ENCODE measurements around the gene GABRG3. TPM values are rescaled to one million over a fixed set of nuclear protein-coding genes. Genes with fewer than 3 reads are reported as not detected.

The GABRG3 gene
- total and polyA plus RNA-seq, 4 donors = 0.02 to 0.19 TPM; not detected in 2

GRCh38 chr15:27235681-27236080 lies 264.7 kb downstream of the GABRG3 start (continued):
- TF ChIP-seq CTCF (IDR thresholded peaks at IDR 0.05; ENCODE audit: low read depth, low read length, missing input control) (no peak), FOXA2 (IDR thresholded peaks at IDR 0.05) (no peak), SP1 (IDR thresholded peaks at IDR 0.05) (no peak)

- no peak overlapping the region for H3K4me3 ChIP-seq (ENCODE audit: low read depth in 1 of 3, low read length in 3 of 3)
- no peaks in the 10 kb centered on the region for H3K9me3 ChIP-seq (ENCODE audit: control insufficient read depth in 4 of 4, low read length in 3 of 4)
- no peak for TF ChIP-seq GABPA (IDR thresholded peaks at IDR 0.05 in 1 of 2, conservative IDR thresholded peaks at IDR 0.05 in 1 of 2)
- no peak for TF ChIP-seq TAF1 (conservative IDR thresholded peaks at IDR 0.05)
- TF ChIP-seq SP1 (IDR thresholded peaks at IDR 0.05) = no peak
- no peaks in the 10 kb centered on the region for H3K4me1 ChIP-seq (ENCODE audit: control insufficient read depth in 4 of 4, insufficient read depth in 4 of 4, low read length in 3 of 4)
- no peak overlapping the region for H3K27ac ChIP-seq (ENCODE audit: low read depth in 1 of 2, low read length in 2 of 2)
- no peak overlapping the region for H3K9ac ChIP-seq (ENCODE audit: low read depth in 1 of 2, low read length in 2 of 2)
- DNase-seq (ENCODE audit: low spot score) = no peak
- WGBS = 39% methylated on average over 7 of the region's 7 CpGs
- no peaks in the 10 kb centered on the region for H3K36me3 ChIP-seq (ENCODE audit: control insufficient read depth in 4 of 4, insufficient read depth in 3 of 4, low read depth in 1 of 4, low read length in 3 of 4)
- H3K27me3 ChIP-seq (ENCODE audit: control insufficient read depth in 4 of 4, insufficient read depth in 4 of 4, low read length in 3 of 4) = peaks cover 0 to 4% (median 0%) of the 10 kb centered on the region in 4 donors
Observed at GRCh38 chr15:27237319-27237939, 266.4 kb downstream of the GABRG3 start.

GRCh38 chr15:27238209-27238608 lies 267.2 kb downstream of the GABRG3 start:
- peaks cover 0 to 4% (median 0%) of the 10 kb centered on the region in 4 donors for H3K27me3 ChIP-seq (ENCODE audit: control insufficient read depth in 4 of 4, insufficient read depth in 4 of 4, low read length in 3 of 4)
- no peak for DNase-seq (ENCODE audit: low spot score)
- TF ChIP-seq TAF1 (conservative IDR thresholded peaks at IDR 0.05) (no peak), HNF4G (IDR thresholded peaks at IDR 0.05) (no peak), REST (IDR thresholded peaks at IDR 0.05) (no peak), RAD21 (IDR thresholded peaks at IDR 0.05) (no peak), YY1 (IDR thresholded peaks at IDR 0.05) (no peak), CTCF (IDR thresholded peaks at IDR 0.05; ENCODE audit: low read depth, low read length, missing input control) (no peak), FOXA1 (IDR thresholded peaks at IDR 0.05) (no peak), FOXA2 (IDR thresholded peaks at IDR 0.05) (no peak), HNF4A (conservative IDR thresholded peaks at IDR 0.05) (no peak)
- H3K9me3 ChIP-seq (ENCODE audit: control insufficient read depth in 4 of 4, low read length in 3 of 4) = no peaks in the 10 kb centered on the region
- 66% methylated on average over 12 of the region's 12 CpGs for WGBS
- H3K36me3 ChIP-seq (ENCODE audit: control insufficient read depth in 4 of 4, insufficient read depth in 3 of 4, low read depth in 1 of 4, low read length in 3 of 4) = no peaks in the 10 kb centered on the region
- no peak overlapping the region for H3K4me3 ChIP-seq (ENCODE audit: low read depth in 1 of 3, low read length in 3 of 3)
- no peak overlapping the region for H3K9ac ChIP-seq (ENCODE audit: low read depth in 1 of 2, low read length in 2 of 2)
- H3K27ac ChIP-seq (ENCODE audit: low read depth in 1 of 2, low read length in 2 of 2) = no peak overlapping the region
- H3K4me1 ChIP-seq (ENCODE audit: control insufficient read depth in 4 of 4, insufficient read depth in 4 of 4, low read length in 3 of 4) = no peaks in the 10 kb centered on the region

Data from liver (tissue), 9 donors.